ENCODE measurements around the gene DGKD.

DGKD gene

DNA sequence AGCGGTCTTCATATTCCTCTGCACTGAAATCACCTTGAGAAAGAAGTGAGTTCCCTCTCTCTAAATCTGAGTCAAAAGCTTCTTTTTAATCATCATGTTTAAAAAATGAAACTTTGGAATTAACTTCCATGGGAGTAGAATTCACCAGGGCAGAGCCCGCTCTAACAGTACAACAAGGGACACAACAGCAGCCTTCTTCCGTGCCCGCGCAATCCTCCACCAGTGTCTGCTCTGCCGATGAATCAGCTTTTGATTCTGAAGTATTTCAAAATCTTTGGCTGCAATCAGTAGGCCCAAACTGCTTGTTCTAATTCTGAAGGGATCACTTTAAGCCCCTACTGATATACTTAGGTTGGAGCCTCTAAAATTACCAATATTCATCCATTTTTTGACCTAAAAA, 135.4 kb downstream of the DGKD start:
- Histone ChIP-seq H3K4me3 (ENCODE audit: low read depth in 1 of 2, low read length in 2 of 2) (no peak overlapping the region), H3K27ac (ENCODE audit: low read depth, low read length) (no peak overlapping the region), H3K4me1 (ENCODE audit: control insufficient read depth in 1 of 2, insufficient read depth in 2 of 2, low read length in 2 of 2) (no peaks in the 10 kb centered on the region), H3K36me3 (ENCODE audit: control insufficient read depth in 1 of 2, insufficient read depth in 2 of 2, low read length in 2 of 2) (peaks cover 23 to 65% of the 10 kb centered on the region in 2 donors), H3K9me3 (ENCODE audit: control insufficient read depth in 1 of 2, low read length in 2 of 2) (no peaks in the 10 kb centered on the region), H3K9ac (ENCODE audit: low read depth in 1 of 2, low read length in 2 of 2) (no peak overlapping the region), H3K27me3 (ENCODE audit: control insufficient read depth in 1 of 2, insufficient read depth in 2 of 2, low read length in 2 of 2) (no peaks in the 10 kb centered on the region)

DNA sequence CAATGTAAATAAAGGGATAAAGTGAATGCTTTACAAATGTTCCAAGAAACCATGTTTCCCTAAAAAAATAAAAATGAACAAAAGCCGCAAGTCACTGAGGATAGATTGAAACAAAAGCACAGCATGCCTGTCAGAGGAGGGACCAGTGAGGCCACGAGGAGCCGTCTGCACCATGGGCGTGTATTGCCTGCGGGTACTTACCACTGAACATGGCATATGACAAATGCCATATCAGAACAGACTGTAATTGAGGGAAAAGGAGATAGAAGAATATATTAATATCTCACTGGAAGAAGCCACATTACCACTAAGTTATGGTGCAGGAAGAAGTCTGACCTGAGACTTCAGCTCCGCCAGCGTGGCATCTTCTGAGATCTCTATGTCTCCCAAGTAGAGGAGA, 136.5 kb downstream of the DGKD start:
- no peaks in the 10 kb centered on the region for H3K27me3 ChIP-seq (ENCODE audit: control insufficient read depth in 1 of 2, insufficient read depth in 2 of 2, low read length in 2 of 2)
- no peak overlapping the region for H3K4me3 ChIP-seq (ENCODE audit: low read depth in 1 of 2, low read length in 2 of 2)
- peaks cover 18 to 54% of the 10 kb centered on the region in 2 donors for H3K36me3 ChIP-seq (ENCODE audit: control insufficient read depth in 1 of 2, insufficient read depth in 2 of 2, low read length in 2 of 2)
- no peaks in the 10 kb centered on the region for H3K9me3 ChIP-seq (ENCODE audit: control insufficient read depth in 1 of 2, low read length in 2 of 2)
- no peaks in the 10 kb centered on the region for H3K4me1 ChIP-seq (ENCODE audit: control insufficient read depth in 1 of 2, insufficient read depth in 2 of 2, low read length in 2 of 2)
- no peak overlapping the region for H3K9ac ChIP-seq (ENCODE audit: low read depth in 1 of 2, low read length in 2 of 2)
- no peak overlapping the region for H3K27ac ChIP-seq (ENCODE audit: low read depth, low read length)

DNA sequence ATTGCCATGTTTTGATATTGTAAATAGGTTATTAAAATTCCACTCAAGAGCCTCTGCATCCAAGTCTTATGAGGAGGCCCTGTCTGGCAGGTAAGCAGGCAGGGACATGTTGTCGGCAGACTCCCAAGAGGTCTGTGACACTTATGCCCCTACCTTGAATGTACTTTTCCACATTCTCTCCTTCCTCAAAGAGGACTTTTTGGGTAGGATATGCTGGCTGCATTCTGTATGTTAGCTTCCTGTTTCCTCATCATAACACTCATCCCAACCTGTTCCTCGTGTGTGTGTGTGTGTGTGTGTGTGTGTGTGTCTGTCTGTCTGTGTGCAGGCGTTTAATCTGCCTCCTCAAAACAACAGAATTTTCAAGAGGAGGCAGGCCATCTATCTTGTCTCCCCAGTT, 137.0 kb downstream of the DGKD start:
- Histone ChIP-seq H3K4me1 (ENCODE audit: control insufficient read depth in 1 of 2, insufficient read depth in 2 of 2, low read length in 2 of 2) (no peaks in the 10 kb centered on the region), H3K36me3 (ENCODE audit: control insufficient read depth in 1 of 2, insufficient read depth in 2 of 2, low read length in 2 of 2) (peaks cover 18 to 51% of the 10 kb centered on the region in 2 donors), H3K27ac (ENCODE audit: low read depth, low read length) (no peak overlapping the region)

DNA sequence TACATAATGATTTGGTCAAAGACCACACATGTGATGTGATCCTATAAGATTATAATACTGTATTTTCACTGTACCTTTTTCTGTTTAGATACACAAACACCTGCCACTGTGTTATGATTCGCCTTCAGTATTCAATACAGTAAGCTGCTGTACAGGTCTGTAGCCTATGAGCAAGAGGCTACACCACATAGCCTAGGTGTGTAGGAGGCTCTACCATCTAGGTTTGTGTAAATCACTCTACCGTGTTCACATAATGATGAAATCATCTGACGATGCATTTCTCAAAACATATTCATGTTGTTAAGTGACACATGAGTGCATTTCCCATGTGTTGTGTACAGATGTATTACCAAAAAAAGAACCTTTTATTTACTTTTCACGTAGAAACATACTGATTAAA, 137.8 kb downstream of the DGKD start:
- no peaks in the 10 kb centered on the region for H3K4me1 ChIP-seq (ENCODE audit: control insufficient read depth in 1 of 2, insufficient read depth in 2 of 2, low read length in 2 of 2)
- peaks cover 18 to 47% of the 10 kb centered on the region in 2 donors for H3K36me3 ChIP-seq (ENCODE audit: control insufficient read depth in 1 of 2, insufficient read depth in 2 of 2, low read length in 2 of 2)

More for the DNA sequence above, 137.0 kb downstream of the DGKD start:
- no peaks in the 10 kb centered on the region for H3K27me3 ChIP-seq (ENCODE audit: control insufficient read depth in 1 of 2, insufficient read depth in 2 of 2, low read length in 2 of 2)
- no peak overlapping the region for H3K9ac ChIP-seq (ENCODE audit: low read depth in 1 of 2, low read length in 2 of 2)
- no peaks in the 10 kb centered on the region for H3K9me3 ChIP-seq (ENCODE audit: control insufficient read depth in 1 of 2, low read length in 2 of 2)
- no peak overlapping the region for H3K4me3 ChIP-seq (ENCODE audit: low read depth in 1 of 2, low read length in 2 of 2)

DNA sequence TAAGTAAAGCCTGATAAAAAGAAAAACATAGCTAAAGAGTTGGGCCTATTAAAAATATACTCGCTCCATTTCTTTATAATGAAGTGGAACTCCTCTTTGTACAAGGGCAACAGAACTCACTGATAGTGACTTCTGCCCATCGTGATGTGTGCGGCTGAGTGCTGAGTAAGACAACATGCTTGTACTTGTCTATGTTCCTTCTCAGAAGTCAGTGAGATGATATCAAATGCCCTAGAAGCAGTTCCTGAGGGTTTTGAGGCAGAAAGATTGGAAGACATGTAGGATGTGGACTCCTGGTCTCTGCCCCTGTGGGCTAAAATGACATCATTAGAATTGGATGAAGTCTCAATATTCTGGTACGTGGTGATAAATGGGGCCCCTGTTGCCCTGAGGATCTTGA, 138.5 kb downstream of the DGKD start:
- H3K4me3 ChIP-seq (ENCODE audit: low read depth in 1 of 2, low read length in 2 of 2), result no peak overlapping the region
- H3K27me3 ChIP-seq (ENCODE audit: control insufficient read depth in 1 of 2, insufficient read depth in 2 of 2, low read length in 2 of 2), result no peaks in the 10 kb centered on the region
- H3K36me3 ChIP-seq (ENCODE audit: control insufficient read depth in 1 of 2, insufficient read depth in 2 of 2, low read length in 2 of 2), result peaks cover 16 to 48% of the 10 kb centered on the region in 2 donors
- no peak overlapping the region for H3K9ac ChIP-seq (ENCODE audit: low read depth in 1 of 2, low read length in 2 of 2)
- no peaks in the 10 kb centered on the region for H3K9me3 ChIP-seq (ENCODE audit: control insufficient read depth in 1 of 2, low read length in 2 of 2)
- no peak overlapping the region for H3K27ac ChIP-seq (ENCODE audit: low read depth, low read length)
- no peaks in the 10 kb centered on the region for H3K4me1 ChIP-seq (ENCODE audit: control insufficient read depth in 1 of 2, insufficient read depth in 2 of 2, low read length in 2 of 2)

More for the DNA sequence above, 137.8 kb downstream of the DGKD start:
- H3K27me3 ChIP-seq (ENCODE audit: control insufficient read depth in 1 of 2, insufficient read depth in 2 of 2, low read length in 2 of 2), result no peaks in the 10 kb centered on the region
- no peak overlapping the region for H3K4me3 ChIP-seq (ENCODE audit: low read depth in 1 of 2, low read length in 2 of 2)
- H3K9ac ChIP-seq (ENCODE audit: low read depth in 1 of 2, low read length in 2 of 2), result no peak overlapping the region
- H3K27ac ChIP-seq (ENCODE audit: low read depth, low read length), result no peak overlapping the region
- H3K9me3 ChIP-seq (ENCODE audit: control insufficient read depth in 1 of 2, low read length in 2 of 2), result no peaks in the 10 kb centered on the region

DNA sequence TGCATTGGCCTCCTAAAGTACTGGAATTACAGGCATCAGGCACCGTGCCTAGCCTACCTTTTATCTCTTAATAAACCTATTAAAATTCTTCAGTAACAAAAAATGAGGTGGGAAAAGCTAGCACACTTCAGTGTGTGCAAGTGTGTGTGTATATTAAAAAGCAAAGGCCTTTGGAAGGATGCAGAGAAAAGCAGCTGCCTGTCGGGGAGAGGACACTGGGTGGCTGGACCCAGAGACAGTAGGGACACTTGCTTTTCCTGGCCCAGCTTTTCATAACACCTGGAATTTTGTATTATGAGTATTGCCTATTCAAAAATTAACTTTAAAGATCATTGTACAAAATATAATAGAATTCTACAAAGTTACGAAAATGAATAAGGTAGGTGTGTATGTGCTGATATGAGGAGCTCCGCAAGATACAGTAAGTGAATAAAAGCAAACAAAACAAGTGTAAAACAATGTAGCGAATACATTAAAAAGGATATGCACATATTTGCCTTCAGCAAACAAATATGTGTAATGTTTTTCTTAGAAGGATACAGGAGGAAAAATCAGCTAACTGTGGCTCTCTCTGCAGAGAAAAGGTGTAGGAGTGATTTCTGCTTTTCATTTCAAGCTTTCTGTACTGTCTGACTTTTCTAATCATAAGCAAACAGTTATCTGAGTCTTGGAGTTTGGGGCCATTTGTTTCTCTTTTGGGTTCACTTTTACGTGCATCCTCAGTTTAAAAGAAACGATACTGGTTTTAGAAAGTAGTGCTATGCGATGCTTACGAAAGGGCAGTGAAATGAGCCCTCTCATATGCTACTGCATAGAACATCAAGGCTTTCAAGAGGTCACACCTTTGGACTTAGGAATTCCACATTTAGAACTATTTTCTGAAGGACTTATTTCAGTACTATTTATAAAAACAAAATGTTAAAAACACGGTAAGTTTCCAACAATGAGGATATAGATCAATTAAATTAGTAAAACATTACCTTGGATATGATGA, 141.5 kb downstream of the DGKD start:
- no peaks in the 10 kb centered on the region for H3K27me3 ChIP-seq (ENCODE audit: control insufficient read depth in 1 of 2, insufficient read depth in 2 of 2, low read length in 2 of 2)
- H3K36me3 ChIP-seq (ENCODE audit: control insufficient read depth in 1 of 2, insufficient read depth in 2 of 2, low read length in 2 of 2), result peaks cover 17 to 41% of the 10 kb centered on the region in 2 donors
- no peak overlapping the region for H3K9ac ChIP-seq (ENCODE audit: low read depth in 1 of 2, low read length in 2 of 2)
- H3K27ac ChIP-seq (ENCODE audit: low read depth, low read length), result no peak overlapping the region
- no peaks in the 10 kb centered on the region for H3K9me3 ChIP-seq (ENCODE audit: control insufficient read depth in 1 of 2, low read length in 2 of 2)
- no peaks in the 10 kb centered on the region for H3K4me1 ChIP-seq (ENCODE audit: control insufficient read depth in 1 of 2, insufficient read depth in 2 of 2, low read length in 2 of 2)
- H3K4me3 ChIP-seq (ENCODE audit: low read depth in 1 of 2, low read length in 2 of 2), result no peak overlapping the region

DNA sequence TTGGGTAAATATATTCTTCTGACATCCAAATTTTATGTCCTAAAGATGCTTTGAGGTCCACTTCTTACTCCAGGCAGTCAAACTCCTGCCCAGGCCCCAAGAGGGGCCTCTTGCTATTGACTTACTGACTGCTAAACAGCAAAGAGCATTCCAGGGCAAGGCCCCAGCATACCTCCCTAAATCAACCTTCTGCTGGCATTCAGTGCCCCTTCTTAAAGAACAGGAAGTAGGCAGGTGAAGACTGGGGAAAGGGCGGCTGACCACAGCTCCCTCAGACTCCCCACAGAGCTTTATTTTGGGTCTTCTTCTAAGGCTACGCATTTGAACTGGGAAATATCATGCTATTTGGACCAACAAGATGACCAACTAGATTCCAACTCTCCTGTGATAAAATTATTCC, 143.4 kb downstream of the DGKD start:
- Histone ChIP-seq H3K9ac (ENCODE audit: low read depth in 1 of 2, low read length in 2 of 2) (no peak overlapping the region), H3K4me3 (ENCODE audit: low read depth in 1 of 2, low read length in 2 of 2) (no peak overlapping the region), H3K9me3 (ENCODE audit: control insufficient read depth in 1 of 2, low read length in 2 of 2) (peaks cover 5 to 6% of the 10 kb centered on the region in 2 donors), H3K36me3 (ENCODE audit: control insufficient read depth in 1 of 2, insufficient read depth in 2 of 2, low read length in 2 of 2) (peaks cover 21 to 34% of the 10 kb centered on the region in 2 donors), H3K27me3 (ENCODE audit: control insufficient read depth in 1 of 2, insufficient read depth in 2 of 2, low read length in 2 of 2) (no peaks in the 10 kb centered on the region), H3K4me1 (ENCODE audit: control insufficient read depth in 1 of 2, insufficient read depth in 2 of 2, low read length in 2 of 2) (no peaks in the 10 kb centered on the region), H3K27ac (ENCODE audit: low read depth, low read length) (no peak overlapping the region)

DNA sequence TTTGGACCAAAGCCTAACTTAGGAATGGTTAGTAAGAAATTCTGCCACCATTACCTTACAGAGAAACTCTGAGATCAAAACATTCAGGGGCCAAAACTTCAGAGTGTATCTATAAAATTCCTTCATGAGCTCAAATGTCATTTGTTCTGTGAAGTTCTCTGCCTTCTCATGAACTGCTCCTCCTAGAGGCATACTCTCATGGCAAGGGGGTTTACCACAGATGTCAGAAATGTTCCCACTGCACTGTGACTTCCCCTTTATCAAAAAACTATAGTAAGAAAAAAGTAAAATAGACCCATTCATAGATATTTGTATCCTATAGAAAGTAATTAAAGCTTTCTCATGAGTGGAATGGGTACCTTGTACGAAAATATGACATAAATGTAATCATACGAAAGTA, 143.8 kb downstream of the DGKD start:
- H3K36me3 ChIP-seq (ENCODE audit: control insufficient read depth in 1 of 2, insufficient read depth in 2 of 2, low read length in 2 of 2), result peaks cover 21 to 30% of the 10 kb centered on the region in 2 donors
- H3K27ac ChIP-seq (ENCODE audit: low read depth, low read length), result no peak overlapping the region
- H3K9me3 ChIP-seq (ENCODE audit: control insufficient read depth in 1 of 2, low read length in 2 of 2), result peaks cover 7 to 8% of the 10 kb centered on the region in 2 donors
- H3K27me3 ChIP-seq (ENCODE audit: control insufficient read depth in 1 of 2, insufficient read depth in 2 of 2, low read length in 2 of 2), result no peaks in the 10 kb centered on the region
- no peak overlapping the region for H3K4me3 ChIP-seq (ENCODE audit: low read depth in 1 of 2, low read length in 2 of 2)
- no peak overlapping the region for H3K9ac ChIP-seq (ENCODE audit: low read depth in 1 of 2, low read length in 2 of 2)
- no peaks in the 10 kb centered on the region for H3K4me1 ChIP-seq (ENCODE audit: control insufficient read depth in 1 of 2, insufficient read depth in 2 of 2, low read length in 2 of 2)

DNA sequence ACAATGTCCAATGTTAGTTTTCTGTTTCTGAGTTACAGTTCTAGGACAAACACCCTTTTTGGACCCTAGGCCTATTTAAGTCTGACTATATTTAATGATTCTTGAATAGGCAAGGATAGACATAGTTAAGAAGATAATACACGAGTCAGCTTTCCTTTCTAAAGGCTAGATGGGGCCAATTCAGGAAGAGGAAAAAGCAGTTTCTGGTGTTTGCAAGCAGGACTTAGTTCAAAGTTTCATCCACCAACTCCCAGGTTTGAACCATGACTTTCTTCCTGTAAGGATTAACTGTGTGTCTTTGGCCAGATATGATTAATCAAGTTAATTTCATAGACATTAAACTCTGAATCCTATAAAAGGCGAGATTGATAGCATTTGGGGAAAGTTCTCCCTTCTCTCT, 145.6 kb downstream of the DGKD start:
- H3K4me1 ChIP-seq (ENCODE audit: control insufficient read depth in 1 of 2, insufficient read depth in 2 of 2, low read length in 2 of 2), result no peaks in the 10 kb centered on the region
- H3K4me3 ChIP-seq (ENCODE audit: low read depth in 1 of 2, low read length in 2 of 2), result no peak overlapping the region
- H3K27ac ChIP-seq (ENCODE audit: low read depth, low read length), result no peak overlapping the region
- no peaks in the 10 kb centered on the region for H3K27me3 ChIP-seq (ENCODE audit: control insufficient read depth in 1 of 2, insufficient read depth in 2 of 2, low read length in 2 of 2)
- H3K36me3 ChIP-seq (ENCODE audit: control insufficient read depth in 1 of 2, insufficient read depth in 2 of 2, low read length in 2 of 2), result peaks cover 25 to 26% of the 10 kb centered on the region in 2 donors
- H3K9me3 ChIP-seq (ENCODE audit: control insufficient read depth in 1 of 2, low read length in 2 of 2), result peaks cover 14 to 18% of the 10 kb centered on the region in 2 donors
- H3K9ac ChIP-seq (ENCODE audit: low read depth in 1 of 2, low read length in 2 of 2), result no peak overlapping the region

DNA sequence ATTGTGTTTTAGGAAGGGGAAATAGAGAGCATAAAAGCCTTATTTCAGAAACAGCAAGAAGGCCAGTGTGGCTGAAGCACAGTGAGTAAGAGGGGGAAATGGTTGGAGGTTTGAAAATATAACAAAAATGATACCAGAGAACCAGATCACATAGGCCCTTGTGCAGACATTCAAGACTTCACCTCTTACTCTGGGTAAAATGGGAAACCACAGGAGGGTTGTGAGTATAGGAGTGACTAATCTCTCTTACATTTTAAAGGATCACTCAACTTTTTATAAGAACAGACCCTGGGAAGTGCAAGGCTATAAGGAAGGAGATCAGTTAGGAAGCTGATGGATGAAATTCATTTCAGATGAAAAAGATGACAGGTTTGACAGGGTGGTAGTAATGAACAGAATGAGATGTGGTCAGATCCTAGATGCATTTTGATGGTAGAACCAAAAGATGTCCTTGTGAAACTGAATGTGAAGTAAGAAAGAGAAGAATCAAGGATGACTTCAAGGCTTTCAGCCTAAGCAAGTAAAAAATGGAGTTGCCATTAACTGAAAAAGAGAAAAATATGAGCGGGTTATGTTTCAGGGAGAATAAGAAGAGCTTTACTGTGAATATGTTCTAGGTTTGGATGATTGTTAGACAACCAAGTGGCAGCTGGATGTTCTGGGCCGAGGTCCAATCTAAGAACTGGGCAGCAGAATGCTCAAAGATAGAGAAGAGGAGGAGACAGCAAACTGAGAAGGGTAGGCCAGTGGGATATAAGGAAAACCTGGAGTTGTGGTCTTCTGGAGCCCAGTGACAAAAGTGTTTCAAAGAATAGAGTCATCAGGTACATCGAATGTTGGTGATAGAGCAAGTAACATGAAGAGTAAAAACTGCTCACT, 147.1 kb downstream of the DGKD start:
- no peak overlapping the region for H3K9ac ChIP-seq (ENCODE audit: low read depth in 1 of 2, low read length in 2 of 2)
- peaks cover 25 to 32% of the 10 kb centered on the region in 2 donors for H3K36me3 ChIP-seq (ENCODE audit: control insufficient read depth in 1 of 2, insufficient read depth in 2 of 2, low read length in 2 of 2)
- H3K27ac ChIP-seq (ENCODE audit: low read depth, low read length), result no peak overlapping the region
- no peak overlapping the region for H3K4me3 ChIP-seq (ENCODE audit: low read depth in 1 of 2, low read length in 2 of 2)
- H3K27me3 ChIP-seq (ENCODE audit: control insufficient read depth in 1 of 2, insufficient read depth in 2 of 2, low read length in 2 of 2), result no peaks in the 10 kb centered on the region
- no peaks in the 10 kb centered on the region for H3K4me1 ChIP-seq (ENCODE audit: control insufficient read depth in 1 of 2, insufficient read depth in 2 of 2, low read length in 2 of 2)
- H3K9me3 ChIP-seq (ENCODE audit: control insufficient read depth in 1 of 2, low read length in 2 of 2), result peaks cover 14 to 18% of the 10 kb centered on the region in 2 donors
